K562 (cell line): Measurements from ENCODE around the gene LCE3A. TPM values are rescaled to one million over a fixed set of nuclear protein-coding genes. Genes with fewer than 3 reads are reported as not detected.

Experiments
- ATAC-seq: fragments of 200-7000 bp; cut with Tn5 transposase; 3 replicates; pipeline ENCODE4 v1.9.1; 2020; ENCODE audit warnings: moderate library complexity
- BruUV-seq: library from RNA; stranded (reverse); fragments of 400-500 nt; replicated peaks from 2 replicates; lab custom pipeline; 2021; lab: Mats Ljungman, UMichigan
- CTCF ChIA-PET: fragments of 300-600 bp; formaldehyde crosslinking; extraction: SDS; loops from one replicate; lab custom pipeline; 2021; ENCODE audit warnings: low intra/inter-chr PET ratio; lab: Yijun Ruan, JAX
- POLR2A ChIA-PET: fragments of 300-600, 350-650 bp; sonication (Branson Sonifier 250); formaldehyde crosslinking; extraction: SDS; loops from one replicate; lab custom pipeline; 2021; ENCODE audit warnings: antibody characterized with exemption, inconsistent platforms; lab: Yijun Ruan, JAX
- DNase-seq, 4 experiments: peaks; one replicate each; pipeline versions ENCODE4 v3.0.0 to v3.0.0-alpha.2; 2011 to 2018; ENCODE audit warnings: low spot score in 3 of 4, mixed read lengths in 3 of 4; ENCODE audit errors: extremely low read depth in 1 of 4
- FAIRE-seq: peaks from 2 replicates; lab custom pipeline; 2011; peaks lifted over from hg19 to GRCh38; lab: Jason Lieb, UNC
- H2AFZ ChIP-seq: 2 replicates; pipeline ENCODE4 v1.6.0; 2011; ENCODE audit warnings: low read depth, low read length, control low read depth, inconsistent platforms
- H3K27ac ChIP-seq: fragments of 200-600 bp; 3 replicates; pipeline ENCODE4 v1.8.0; 2011; ENCODE audit warnings: low read depth, mild to moderate bottlenecking, control low read depth, inconsistent platforms, low read length, moderate library complexity, mixed read lengths; ENCODE audit errors: extremely low read depth
- H3K27me3 ChIP-seq, 2 experiments: fragments of 300-600 bp in 1 of 2; 2 replicates in 1 of 2; 3 replicates in 1 of 2; pipeline versions ENCODE4 v1.6.0 to v1.8.0; 2011; ENCODE audit warnings: inconsistent platforms in 2 of 2, low read length in 2 of 2, mild to moderate bottlenecking in 1 of 2, mixed read lengths in 1 of 2, moderate library complexity in 1 of 2; ENCODE audit not compliant: control insufficient read depth in 2 of 2, insufficient read depth in 2 of 2
- H3K36me3 ChIP-seq: fragments of 300-600 bp; 3 replicates; pipeline ENCODE4 v1.8.0; 2011; ENCODE audit warnings: mild to moderate bottlenecking, low read length, inconsistent platforms; ENCODE audit not compliant: control insufficient read depth, insufficient read depth
- H3K4me1 ChIP-seq, 2 experiments: fragments of 200-600 bp in 1 of 2; replicated peaks in 1 of 2; 2 replicates in 1 of 2; 3 replicates in 1 of 2; pipeline versions ENCODE4 v1.5.1 to v1.8.0; 2011; ENCODE audit warnings: inconsistent platforms in 2 of 2, low read length in 2 of 2, mild to moderate bottlenecking in 1 of 2, mixed read lengths in 1 of 2, moderate library complexity in 1 of 2; ENCODE audit not compliant: control insufficient read depth in 2 of 2, insufficient read depth in 2 of 2
- H3K4me2 ChIP-seq: 2 replicates; pipeline ENCODE4 v1.6.1; 2011; ENCODE audit warnings: low read length, control low read depth, inconsistent platforms, mixed read lengths; ENCODE audit not compliant: insufficient read depth
- H3K4me3 ChIP-seq: fragments of 200-600 bp; sonication (generic), shearing (Covaris generic); 2 replicates; pipeline ENCODE4 v1.5.1; 2016; ENCODE audit warnings: control low read depth, inconsistent platforms
- H3K79me2 ChIP-seq: fragments of 200-600 bp; 3 replicates; pipeline ENCODE4 v1.8.0; 2011; ENCODE audit warnings: low read length, inconsistent platforms; ENCODE audit not compliant: control insufficient read depth, insufficient read depth
- H3K9ac ChIP-seq, 2 experiments: 2 replicates each; pipeline versions ENCODE4 v1.6.0 to v1.6.1; 2011; ENCODE audit warnings: low read depth in 2 of 2, low read length in 2 of 2, control low read depth in 1 of 2, inconsistent platforms in 1 of 2, mild to moderate bottlenecking in 1 of 2, mixed read lengths in 1 of 2; ENCODE audit not compliant: insufficient read depth in 1 of 2
- H3K9me1 ChIP-seq: one replicate; pipeline ENCODE4 v1.6.0; 2011; ENCODE audit warnings: inconsistent platforms, mild to moderate bottlenecking, low read length, moderate library complexity; ENCODE audit not compliant: control insufficient read depth, insufficient read depth
- H3K9me3 ChIP-seq: replicated peaks from 2 replicates; pipeline ENCODE4 v1.5.1; 2011; ENCODE audit warnings: low read depth, low read length, inconsistent platforms; ENCODE audit not compliant: control insufficient read depth, insufficient read depth
- H4K20me1 ChIP-seq: replicated peaks from 2 replicates; pipeline ENCODE4 v1.6.1; 2011; ENCODE audit warnings: low read length, inconsistent platforms, mixed read lengths; ENCODE audit not compliant: control insufficient read depth, insufficient read depth
- ADNP ChIP-seq: fragments of 200-800 bp; sonication (Bioruptor generic); IDR thresholded peaks from 2 replicates; pipeline ENCODE4 v1.6.1; 2016; ENCODE audit warnings: missing genetic modification characterization, missing compliant biosample characterization
- CC2D1A ChIP-seq: fragments of 450-650 bp; IDR thresholded peaks from 2 replicates; pipeline ENCODE4 v1.6.1; 2017; ENCODE audit warnings: mild to moderate bottlenecking
- CREB1 ChIP-seq, 2 experiments: sonication (generic) in 1 of 2; formaldehyde crosslinking in 1 of 2; IDR thresholded peaks; 2 replicates each; pipeline versions ENCODE4 v1.6.1 to v1.8.0; 2012 to 2022; ENCODE audit warnings: inconsistent platforms in 1 of 2, mild to moderate bottlenecking in 1 of 2, missing genetic modification reagents in 1 of 2, moderate library complexity in 1 of 2
- GATA2 ChIP-seq: sonication (generic); formaldehyde crosslinking; IDR thresholded peaks from 2 replicates; pipeline ENCODE4 v1.4.0; 2020; ENCODE audit warnings: mild to moderate bottlenecking, missing genetic modification reagents
- GATAD2A ChIP-seq: fragments of 450-650 bp; IDR thresholded peaks from 2 replicates; pipeline ENCODE4 v1.6.1; 2017
- HDAC3 ChIP-seq: fragments of 450-650 bp; IDR thresholded peaks from 2 replicates; pipeline ENCODE4 v1.6.1; 2018; ENCODE audit warnings: borderline replicate concordance, mild to moderate bottlenecking, moderate library complexity; ENCODE audit not compliant: partially characterized antibody
- KHSRP ChIP-seq: fragments of 450-650 bp; IDR thresholded peaks from 2 replicates; pipeline ENCODE4 v1.6.1; 2017
- MXI1 ChIP-seq: IDR thresholded peaks from 2 replicates; pipeline ENCODE4 v1.6.1; 2011; ENCODE audit warnings: low read depth, mild to moderate bottlenecking, improper control_type of control experiment, low read length
- NBN ChIP-seq: fragments of 450-650 bp; IDR thresholded peaks from 2 replicates; pipeline ENCODE4 v1.6.1; 2016; ENCODE audit warnings: low read depth, mild to moderate bottlenecking
- NONO ChIP-seq, 2 experiments: fragments of 200-400 bp in 1 of 2; fragments of 450-650 bp in 1 of 2; formaldehyde crosslinking in 1 of 2; IDR thresholded peaks; 2 replicates each; pipeline ENCODE4 v1.6.1; 2017; ENCODE audit warnings: low read depth in 2 of 2, mild to moderate bottlenecking in 2 of 2, moderate library complexity in 2 of 2, low read length in 1 of 2
- NR2C2 ChIP-seq, 2 experiments: fragments of 200-800 bp in 1 of 2; sonication (Bioruptor generic) in 1 of 2; sonication (generic) in 1 of 2; formaldehyde crosslinking in 1 of 2; IDR thresholded peaks; 2 replicates each; pipeline versions ENCODE4 v1.6.1 to v1.8.0; 2016 to 2022; ENCODE audit warnings: mild to moderate bottlenecking in 1 of 2, missing compliant biosample characterization in 1 of 2, missing genetic modification characterization in 1 of 2, missing genetic modification reagents in 1 of 2
- POLR2A ChIP-seq: fragments of 450-650 bp; conservative IDR thresholded peaks from 2 replicates; pipeline ENCODE4 v1.6.1; 2016
- SIX5 ChIP-seq, 2 experiments: IDR thresholded peaks; 2 replicates each; pipeline ENCODE4 v1.6.1; 2011; ENCODE audit warnings: low read length in 2 of 2, borderline replicate concordance in 1 of 2, low read depth in 1 of 2, mild to moderate bottlenecking in 1 of 2, moderate library complexity in 1 of 2; ENCODE audit not compliant: insufficient read depth in 1 of 2
- TARDBP ChIP-seq: fragments of 450-650 bp; IDR thresholded peaks from 2 replicates; pipeline ENCODE4 v1.6.1; 2016
- TBP ChIP-seq: optimal IDR thresholded peaks from 2 replicates; pipeline ENCODE3; 2011; ENCODE audit warnings: low read depth, low read length, improper control_type of control experiment
- ZBTB9 ChIP-seq: fragments of 450-650 bp; formaldehyde crosslinking; IDR thresholded peaks from 2 replicates; pipeline ENCODE4 v1.4.0; 2020; ENCODE audit warnings: mild to moderate bottlenecking, moderate library complexity
- ZFX ChIP-seq: sonication (generic); formaldehyde crosslinking; IDR thresholded peaks from 2 replicates; pipeline ENCODE4 v1.8.0; 2022; ENCODE audit warnings: mild to moderate bottlenecking, missing genetic modification reagents, moderate library complexity
- ZNF146 ChIP-seq: IDR thresholded peaks from one replicate; pipeline ENCODE4 v1.6.1; 2018; ENCODE audit warnings: missing compliant biosample characterization; ENCODE audit not compliant: unreplicated experiment
- WGBS: fragments of 100-300 bp; shearing (Covaris generic); methylation state at CpG from one replicate; pipeline ENCODE4 v1.1.6; 2016; ENCODE audit warnings: low coverage, mixed read lengths; ENCODE audit not compliant: insufficient coverage; ENCODE audit errors: missing lambda C conversion rate; 5-methylcytosine and 5-hydroxymethylcytosine counted together
- in situ Hi-C: fragments of 300-500 bp; cut with MboI; formaldehyde crosslinking; loops from 4 replicates; pipeline ENCODE4 v1.15.0; 2018; ENCODE audit warnings: inconsistent platforms, mixed read lengths
- intact Hi-C: fragments of 100-400 bp; cut with micrococcal nuclease; formaldehyde crosslinking; loops from 2 replicates; pipeline ENCODE4 v1.14.2; 2022
- polyA plus RNA-seq, 8 experiments: library from polyadenylated mRNA; depleted of rRNA in 4 of 8; stranded (reverse) in 5 of 8; unstranded in 3 of 8; fragments of >200 nt; fragmentation: Nextera tagmentation in 2 of 8; fragmentation: Illumina TruSeq in 1 of 8; extraction: Ambion mirVana in 2 of 8; extraction: Trizol in 1 of 8; gene quantifications; 2 replicates each; pipeline versions ENCODE4 v1.2.1 to v1.2.3, GENCODE V29; 2011 to 2014; ENCODE audit warnings: inconsistent platforms in 1 of 8, missing spikeins in 1 of 8
- total RNA-seq, 7 experiments: library from RNA; depleted of rRNA in 6 of 7; stranded (reverse); fragments of >200 nt in 6 of 7; fragmentation: Illumina TruSeq in 2 of 7; extraction: Trizol in 2 of 7; gene quantifications; 2 replicates each; pipeline versions ENCODE4 v1.2.1 to v1.2.3, GENCODE V29; 2011 to 2021; ENCODE audit warnings: low replicate concordance in 1 of 7
- TF ChIP-seq, protein P1 (sequence below): fragments of 250-450 bp; sonication (Bioruptor Pico); IDR thresholded peaks from 2 replicates; pipeline ENCODE4 v1.5.0; 2021; ENCODE audit warnings: mild to moderate bottlenecking, moderate library complexity
- TF ChIP-seq, protein P2 (sequence below): fragments of 450-650 bp; formaldehyde crosslinking; conservative IDR thresholded peaks from 2 replicates; pipeline ENCODE4 v1.4.0; 2022; ENCODE audit warnings: mild to moderate bottlenecking, missing genetic modification characterization

LCE3A gene
- total and polyA plus RNA-seq, 9 of the 15 experiments (the other 6 are each of a cell fraction or from before 2014, with no cell fraction given) = not detected

- H3K27me3 ChIP-seq = no peaks in the 10 kb centered on the region
- H3K79me2 ChIP-seq = no peaks in the 10 kb centered on the region
- FAIRE-seq (no peak), ATAC-seq (no peak), DNase-seq (no peak)
- H3K4me1 ChIP-seq = no peaks in the 10 kb centered on the region
- CTCF ChIA-PET = no interaction called here
- 0% methylated on average over 3 of the region's 3 CpGs for WGBS
- H3K36me3 ChIP-seq = no peaks in the 10 kb centered on the region
- no peak overlapping the region for H3K4me2 ChIP-seq
- H4K20me1 ChIP-seq = no peaks in the 10 kb centered on the region
- no peak for TF ChIP-seq GATA2 (CRISPR knock-in tag)
- TF ChIP-seq ZBTB9 (CRISPR knock-in tag) = no peak
- TF ChIP-seq CC2D1A = no peak
- TF ChIP-seq NONO (IDR thresholded peaks at IDR 0.05; ENCODE audit: low read depth in 2 of 2, low read length in 1 of 2) = no peak
- TF ChIP-seq HDAC3 = no peak
- TF ChIP-seq, protein P1, sequence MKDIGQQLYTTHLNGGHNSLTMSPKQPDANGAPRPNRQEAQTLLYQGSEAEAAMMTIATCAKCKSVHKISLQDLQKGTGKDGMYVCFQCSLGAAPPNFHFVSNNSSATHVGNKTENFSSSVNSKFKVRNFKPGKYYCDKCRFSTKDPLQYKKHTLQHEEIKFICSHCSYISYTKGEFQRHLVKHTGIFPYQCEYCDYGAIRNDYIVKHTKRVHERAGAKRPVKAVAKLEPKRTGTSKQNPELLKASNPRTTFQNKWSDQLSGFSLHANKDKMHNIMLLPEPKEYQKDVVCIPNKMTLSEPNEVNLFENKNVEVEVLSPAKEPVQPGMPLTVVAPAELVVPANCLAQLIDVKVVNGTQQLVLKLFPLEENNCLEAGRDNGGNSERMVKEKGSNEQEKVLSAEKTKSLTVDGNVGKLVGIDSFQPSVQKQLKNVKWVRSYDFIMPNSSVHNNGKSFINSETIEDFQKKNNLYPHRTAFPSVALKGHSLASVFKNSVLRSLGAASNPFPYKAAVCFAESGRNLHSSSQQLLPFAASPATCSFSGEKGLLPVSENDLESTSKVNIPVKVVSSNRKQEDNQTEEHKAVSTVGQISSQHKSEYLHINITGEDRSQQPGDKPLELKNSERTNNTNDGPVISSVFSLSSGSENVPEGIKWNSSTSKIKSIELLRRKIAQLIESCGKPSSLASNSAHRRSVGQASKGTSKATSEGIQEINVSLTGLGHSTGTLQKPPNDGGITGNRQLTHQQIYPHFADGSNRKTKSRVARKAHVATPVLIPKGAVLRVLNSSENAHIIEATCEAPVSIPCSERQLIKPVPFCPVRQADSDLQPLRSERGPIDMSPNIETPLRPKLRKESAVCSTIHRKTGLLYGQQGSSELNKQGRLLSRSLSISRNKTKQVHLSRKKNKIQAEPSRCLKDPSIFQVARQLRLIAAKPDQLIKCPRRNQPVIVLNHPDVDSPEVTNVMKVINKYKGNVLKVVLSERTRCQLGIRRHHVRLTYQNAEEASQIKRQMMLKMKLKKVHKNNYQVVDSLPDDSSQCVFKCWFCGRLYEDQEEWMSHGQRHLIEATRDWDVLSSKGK = no peak
- TF ChIP-seq NBN = no peak
- no peak for TF ChIP-seq TARDBP
- no peak for TF ChIP-seq NR2C2 (CRISPR knock-in tag; IDR thresholded peaks at IDR 0.05)
- no peak for TF ChIP-seq NR2C2 (tag; IDR thresholded peaks at IDR 0.05)
- TF ChIP-seq ZNF146 (CRISPR knock-in tag) = no peak
- no peak for TF ChIP-seq ZFX (CRISPR knock-in tag)
- no peak for TF ChIP-seq KHSRP
- TF ChIP-seq MXI1 = no peak
- TF ChIP-seq GATAD2A = no peak
- no peak for TF ChIP-seq POLR2A
- no peak for TF ChIP-seq TBP
- no peak for TF ChIP-seq SIX5 (IDR thresholded peaks at IDR 0.05; ENCODE audit: borderline replicate concordance in 1 of 2, insufficient read depth in 1 of 2, low read depth in 1 of 2, low read length in 2 of 2)
- no peak for TF ChIP-seq ADNP (tag)
- TF ChIP-seq, protein P2, sequence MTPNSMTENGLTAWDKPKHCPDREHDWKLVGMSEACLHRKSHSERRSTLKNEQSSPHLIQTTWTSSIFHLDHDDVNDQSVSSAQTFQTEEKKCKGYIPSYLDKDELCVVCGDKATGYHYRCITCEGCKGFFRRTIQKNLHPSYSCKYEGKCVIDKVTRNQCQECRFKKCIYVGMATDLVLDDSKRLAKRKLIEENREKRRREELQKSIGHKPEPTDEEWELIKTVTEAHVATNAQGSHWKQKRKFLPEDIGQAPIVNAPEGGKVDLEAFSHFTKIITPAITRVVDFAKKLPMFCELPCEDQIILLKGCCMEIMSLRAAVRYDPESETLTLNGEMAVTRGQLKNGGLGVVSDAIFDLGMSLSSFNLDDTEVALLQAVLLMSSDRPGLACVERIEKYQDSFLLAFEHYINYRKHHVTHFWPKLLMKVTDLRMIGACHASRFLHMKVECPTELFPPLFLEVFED (CRISPR knock-in tag) = no peak
- no peak for TF ChIP-seq CREB1 (IDR thresholded peaks at IDR 0.05)
- TF ChIP-seq CREB1 (CRISPR knock-in tag; IDR thresholded peaks at IDR 0.05) = no peak
- no peak overlapping the region for H2AFZ ChIP-seq
- H3K9me1 ChIP-seq = peaks cover 3% of the 10 kb centered on the region
- POLR2A ChIA-PET = no interaction called here
- H3K9ac ChIP-seq = no peak overlapping the region
- H3K9me3 ChIP-seq = no peaks in the 10 kb centered on the region
- no TSS peak for BruUV-seq
- intact Hi-C loops (no loop called here), in situ Hi-C loops (no loop called here)
- no peak overlapping the region for H3K4me3 ChIP-seq
- H3K27ac ChIP-seq = no peak overlapping the region
Measured at GRCh38 chr1:152645146-152645545, 22.2 kb upstream of the LCE3A start.
